GM12875 (cell line): Measurements from ENCODE around the gene NFYC.
"Not testable (repeated sequence)": the region's sequence is repeated elsewhere in the genome, so short reads cannot be mapped to it uniquely, and the experiment has no call there.

ENCODE experiments used
- H3K4me3 ChIP-seq: one replicate; pipeline ENCODE4 v1.5.1; 2011; ENCODE audit warnings: low read depth, low read length, control low read depth
- CTCF ChIP-seq: IDR thresholded peaks from 2 replicates; pipeline ENCODE4 v1.5.1; 2011; ENCODE audit warnings: low read depth, mild to moderate bottlenecking, control low read depth, inconsistent platforms, low read length, moderate library complexity, borderline replicate concordance; ENCODE audit not compliant: insufficient read depth

Gene NFYC

GRCh38 chr1:40694353-40694874 is 2.9 kb downstream of the NFYC start:
- no peak for TF ChIP-seq CTCF

GRCh38 chr1:40696294-40696693 is 4.8 kb downstream of the NFYC start:
- no peak overlapping the region for H3K4me3 ChIP-seq
- no peak for TF ChIP-seq CTCF

More at GRCh38 chr1:40694353-40694874, 2.9 kb downstream of the NFYC start:
- no peak overlapping the region for H3K4me3 ChIP-seq

GRCh38 chr1:40697436-40697835 is 5.9 kb downstream of the NFYC start:
- no peak overlapping the region for H3K4me3 ChIP-seq
- TF ChIP-seq CTCF: no peak

- H3K4me3 ChIP-seq: no peak overlapping the region
- TF ChIP-seq CTCF: no peak
These were observed 8.3 kb downstream of the NFYC start for GRCh38 chr1:40699787-40700186.

GRCh38 chr1:40701684-40702083 is 10.2 kb downstream of the NFYC start:
- no peak for TF ChIP-seq CTCF
- no peak overlapping the region for H3K4me3 ChIP-seq

GRCh38 chr1:40702810-40703209 is 11.3 kb downstream of the NFYC start:
- not testable (repeated sequence) for H3K4me3 ChIP-seq

- no peak overlapping the region for H3K4me3 ChIP-seq
- TF ChIP-seq CTCF: no peak
These were observed 11.8 kb downstream of the NFYC start for GRCh38 chr1:40703316-40703715.
